Measurements from ENCODE around the gene NTN3. TPM values are rescaled to one million over a fixed set of nuclear protein-coding genes. Genes with fewer than 3 reads are reported as not detected.
A peak's percentile ranks its signal among the peaks of the same experiment; 100 is the strongest.

Gene NTN3
- total RNA-seq, 1 donor from 2014 or later = not detected

DNA sequence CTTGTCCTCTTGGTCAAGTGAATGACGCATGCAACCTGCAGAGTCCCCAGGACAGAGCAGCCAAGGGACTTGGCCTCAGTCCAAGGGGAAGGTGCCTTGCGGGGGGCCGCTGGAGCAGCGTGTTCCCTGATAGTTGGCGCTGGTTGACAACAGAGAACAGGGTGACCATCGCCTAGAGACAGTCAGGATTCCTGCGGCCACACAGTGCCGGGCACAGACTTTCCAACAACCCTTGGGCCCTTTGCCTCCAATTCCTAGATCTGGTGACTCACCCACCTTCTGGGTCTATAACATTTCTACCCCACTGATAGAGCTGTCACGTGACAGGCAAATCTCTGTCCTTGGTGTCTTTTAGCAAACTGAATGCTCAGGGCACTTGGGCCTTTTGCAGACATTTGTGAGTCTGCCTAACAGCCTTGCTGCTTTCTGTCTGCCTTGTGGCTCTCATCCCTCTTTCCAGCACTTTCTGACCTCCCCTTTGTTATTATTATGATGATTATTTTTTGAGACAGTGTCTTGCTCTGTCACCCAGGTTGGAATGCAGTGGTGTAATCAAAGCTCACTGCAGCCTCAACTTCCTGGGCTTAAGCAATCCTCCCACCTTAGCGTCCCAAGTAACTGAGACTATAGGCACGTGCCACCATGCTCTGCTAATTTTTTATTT, 23.0 kb upstream of the NTN3 start:
- Histone ChIP-seq H3K4me3 (no peak overlapping the region), H3K27me3 (no peaks in the 10 kb centered on the region), H3K4me1 (no peaks in the 10 kb centered on the region), H3K36me3 (peaks cover 15% of the 10 kb centered on the region), H3K9me3 (no peaks in the 10 kb centered on the region), H3K27ac (no peak overlapping the region)
- intact Hi-C loops (cut with DNase I) = no loop called here
- DNase-seq = no peak
- no peak for ATAC-seq
- TF ChIP-seq, protein P1, sequence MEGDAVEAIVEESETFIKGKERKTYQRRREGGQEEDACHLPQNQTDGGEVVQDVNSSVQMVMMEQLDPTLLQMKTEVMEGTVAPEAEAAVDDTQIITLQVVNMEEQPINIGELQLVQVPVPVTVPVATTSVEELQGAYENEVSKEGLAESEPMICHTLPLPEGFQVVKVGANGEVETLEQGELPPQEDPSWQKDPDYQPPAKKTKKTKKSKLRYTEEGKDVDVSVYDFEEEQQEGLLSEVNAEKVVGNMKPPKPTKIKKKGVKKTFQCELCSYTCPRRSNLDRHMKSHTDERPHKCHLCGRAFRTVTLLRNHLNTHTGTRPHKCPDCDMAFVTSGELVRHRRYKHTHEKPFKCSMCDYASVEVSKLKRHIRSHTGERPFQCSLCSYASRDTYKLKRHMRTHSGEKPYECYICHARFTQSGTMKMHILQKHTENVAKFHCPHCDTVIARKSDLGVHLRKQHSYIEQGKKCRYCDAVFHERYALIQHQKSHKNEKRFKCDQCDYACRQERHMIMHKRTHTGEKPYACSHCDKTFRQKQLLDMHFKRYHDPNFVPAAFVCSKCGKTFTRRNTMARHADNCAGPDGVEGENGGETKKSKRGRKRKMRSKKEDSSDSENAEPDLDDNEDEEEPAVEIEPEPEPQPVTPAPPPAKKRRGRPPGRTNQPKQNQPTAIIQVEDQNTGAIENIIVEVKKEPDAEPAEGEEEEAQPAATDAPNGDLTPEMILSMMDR (IDR thresholded peaks at IDR 0.05) = no peak

- TF ChIP-seq, protein P1 (IDR thresholded peaks at IDR 0.05) = no peak
- H3K27me3 ChIP-seq = no peaks in the 10 kb centered on the region
- peaks cover 15% of the 10 kb centered on the region for H3K36me3 ChIP-seq
- H3K4me3 ChIP-seq = no peak overlapping the region
- no peaks in the 10 kb centered on the region for H3K9me3 ChIP-seq
- no peaks in the 10 kb centered on the region for H3K4me1 ChIP-seq
- ATAC-seq (no peak), DNase-seq (peak; percentile 53)
- H3K27ac ChIP-seq = no peak overlapping the region
- intact Hi-C loops (cut with DNase I) = no loop called here
Observed at GRCh38 chr16:2449118-2449517, 22.0 kb upstream of the NTN3 start.

DNA sequence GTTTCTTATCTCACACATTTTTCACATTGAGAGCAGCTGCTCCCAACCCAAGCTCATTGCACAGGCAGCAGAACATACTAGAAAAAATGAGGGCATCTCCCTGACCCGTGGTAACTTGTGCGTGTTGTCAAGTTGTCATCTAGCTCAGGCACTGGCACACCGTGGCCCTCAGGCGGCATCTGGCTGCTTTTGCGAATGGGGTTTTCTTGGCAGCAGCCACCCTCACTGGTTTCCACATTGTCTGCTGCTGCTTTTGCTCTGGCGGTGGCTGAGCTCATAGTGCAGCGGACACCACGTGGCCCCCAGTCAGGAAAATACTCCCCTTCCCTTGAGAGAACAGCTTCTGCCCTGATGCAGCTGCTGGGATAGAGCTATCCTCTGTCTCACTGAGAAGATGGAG, 20.6 kb upstream of the NTN3 start:
- intact Hi-C loops (cut with DNase I) = no loop called here
- peaks cover 6% of the 10 kb centered on the region for H3K36me3 ChIP-seq
- ATAC-seq = no peak
- no peak for DNase-seq
- no peaks in the 10 kb centered on the region for H3K4me1 ChIP-seq
- H3K4me3 ChIP-seq = no peak overlapping the region
- no peaks in the 10 kb centered on the region for H3K9me3 ChIP-seq
- H3K27ac ChIP-seq = no peak overlapping the region
- TF ChIP-seq, protein P1 (IDR thresholded peaks at IDR 0.05) = no peak
- no peaks in the 10 kb centered on the region for H3K27me3 ChIP-seq

GRCh38 chr16:2450975-2451381, 20.1 kb upstream of the NTN3 start:
- DNase-seq = peak; percentile 54
- Histone ChIP-seq H3K36me3 (peaks cover 6% of the 10 kb centered on the region), H3K4me3 (no peak overlapping the region), H3K27me3 (no peaks in the 10 kb centered on the region), H3K27ac (no peak overlapping the region), H3K4me1 (no peaks in the 10 kb centered on the region), H3K9me3 (no peaks in the 10 kb centered on the region)
- intact Hi-C loops (cut with DNase I) = no loop called here
- ATAC-seq = no peak
- TF ChIP-seq, protein P1 (IDR thresholded peaks at IDR 0.05) = no peak

- Histone ChIP-seq H3K4me3 (no peak overlapping the region), H3K27me3 (no peaks in the 10 kb centered on the region), H3K36me3 (peaks cover 6% of the 10 kb centered on the region), H3K9me3 (no peaks in the 10 kb centered on the region), H3K27ac (no peak overlapping the region), H3K4me1 (no peaks in the 10 kb centered on the region)
- intact Hi-C loops (cut with DNase I) = no loop called here
- TF ChIP-seq, protein P1 (IDR thresholded peaks at IDR 0.05) = no peak
- DNase-seq = peak; percentile 57
- no peak for ATAC-seq
Observed at GRCh38 chr16:2451851-2452320, 19.2 kb upstream of the NTN3 start.
